Liver (tissue), 9 donors: ENCODE data around the gene INPP5B. TPM values are rescaled to one million over a fixed set of nuclear protein-coding genes. Genes with fewer than 3 reads are reported as not detected.

Experiments used
- DNase-seq: peaks from one replicate; pipeline ENCODE4 v3.0.0-alpha.2; 2017; ENCODE audit warnings: low spot score
- H3K27ac ChIP-seq, 2 donors: one replicate each; pipeline ENCODE4 v1.7.0; 2013; ENCODE audit warnings: inconsistent platforms in 2 of 2, low read length in 2 of 2, control low read depth in 1 of 2, low read depth in 1 of 2, mild to moderate bottlenecking in 1 of 2
- H3K27me3 ChIP-seq, 4 donors: one replicate each; pipeline versions ENCODE4 v1.6.1 to v1.7.0; 2013; ENCODE audit warnings: low read length in 3 of 4, inconsistent platforms in 1 of 4, mild to moderate bottlenecking in 1 of 4, moderate library complexity in 1 of 4; ENCODE audit not compliant: control insufficient read depth in 4 of 4, insufficient read depth in 4 of 4
- H3K36me3 ChIP-seq, 4 donors: one replicate each; pipeline versions ENCODE4 v1.6.1 to v1.7.0; 2013; ENCODE audit warnings: low read length in 3 of 4, mild to moderate bottlenecking in 3 of 4, low read depth in 1 of 4, moderate library complexity in 1 of 4; ENCODE audit not compliant: control insufficient read depth in 4 of 4, insufficient read depth in 3 of 4
- H3K4me1 ChIP-seq, 4 donors: one replicate each; pipeline versions ENCODE4 v1.6.1 to v1.7.0; 2013; ENCODE audit warnings: low read length in 3 of 4, mild to moderate bottlenecking in 3 of 4, moderate library complexity in 1 of 4; ENCODE audit not compliant: control insufficient read depth in 4 of 4, insufficient read depth in 4 of 4
- H3K4me3 ChIP-seq, 3 donors: one replicate each; pipeline versions ENCODE4 v1.6.1 to v1.7.0; 2013; ENCODE audit warnings: low read length in 3 of 3, control low read depth in 1 of 3, low read depth in 1 of 3, mild to moderate bottlenecking in 1 of 3
- H3K9ac ChIP-seq, 2 donors: one replicate each; pipeline ENCODE4 v1.7.0; 2013; ENCODE audit warnings: low read length in 2 of 2, mild to moderate bottlenecking in 2 of 2, moderate library complexity in 2 of 2, control low read depth in 1 of 2, low read depth in 1 of 2
- H3K9me3 ChIP-seq, 4 donors: one replicate each; pipeline versions ENCODE4 v1.6.1 to v1.7.0; 2013; ENCODE audit warnings: low read length in 3 of 4; ENCODE audit not compliant: control insufficient read depth in 4 of 4
- ATF3 ChIP-seq: IDR thresholded peaks from 2 replicates; pipeline ENCODE4 v1.6.1; 2016; ENCODE audit warnings: antibody characterized with exemption
- EGR1 ChIP-seq, 2 donors: IDR thresholded peaks; 2 replicates each; pipeline ENCODE4 v1.6.1; 2016 to 2018; ENCODE audit warnings: antibody characterized with exemption in 2 of 2, low read depth in 2 of 2
- FOXA1 ChIP-seq: IDR thresholded peaks from 2 replicates; pipeline ENCODE4 v1.6.1; 2016; ENCODE audit warnings: antibody characterized with exemption
- FOXA2 ChIP-seq: IDR thresholded peaks from 2 replicates; pipeline ENCODE4 v1.6.1; 2016; ENCODE audit warnings: antibody characterized with exemption
- GABPA ChIP-seq, 2 donors: IDR thresholded peaks in 1 of 2; conservative IDR thresholded peaks in 1 of 2; 2 replicates each; pipeline ENCODE4 v1.6.1; 2016; ENCODE audit warnings: antibody characterized with exemption in 2 of 2, mild to moderate bottlenecking in 1 of 2, moderate library complexity in 1 of 2
- HNF4A ChIP-seq, 2 donors: conservative IDR thresholded peaks; 2 replicates each; pipeline ENCODE4 v1.6.1; 2016; ENCODE audit warnings: antibody characterized with exemption in 2 of 2, mild to moderate bottlenecking in 2 of 2
- HNF4G ChIP-seq: IDR thresholded peaks from 2 replicates; pipeline ENCODE4 v1.6.1; 2016; ENCODE audit warnings: antibody characterized with exemption
- JUND ChIP-seq, 2 donors: IDR thresholded peaks; 2 replicates each; pipeline ENCODE4 v1.6.1; 2016; ENCODE audit warnings: antibody characterized with exemption in 2 of 2
- NR2F2 ChIP-seq: IDR thresholded peaks from 2 replicates; pipeline ENCODE4 v1.6.1; 2016; ENCODE audit warnings: antibody characterized with exemption
- RAD21 ChIP-seq, 2 donors: IDR thresholded peaks; 2 replicates each; pipeline ENCODE4 v1.6.1; 2016; ENCODE audit warnings: antibody characterized with exemption in 2 of 2, mild to moderate bottlenecking in 2 of 2
- REST ChIP-seq: IDR thresholded peaks from 2 replicates; pipeline ENCODE4 v1.6.1; 2016; ENCODE audit warnings: antibody characterized with exemption, mild to moderate bottlenecking
- RXRA ChIP-seq, 2 donors: IDR thresholded peaks; 2 replicates each; pipeline ENCODE4 v1.6.1; 2017 to 2018; ENCODE audit warnings: antibody characterized with exemption in 2 of 2, mild to moderate bottlenecking in 1 of 2
- SP1 ChIP-seq: IDR thresholded peaks from 2 replicates; pipeline ENCODE4 v1.6.1; 2018; ENCODE audit warnings: antibody characterized with exemption, mild to moderate bottlenecking
- YY1 ChIP-seq: IDR thresholded peaks from 2 replicates; pipeline ENCODE4 v1.6.1; 2016; ENCODE audit warnings: antibody characterized with exemption, mild to moderate bottlenecking
- ZBTB33 ChIP-seq: IDR thresholded peaks from 2 replicates; pipeline ENCODE4 v1.6.1; 2016; ENCODE audit warnings: antibody characterized with exemption
- WGBS: extraction: QIAGEN DNeasy Blood & Tissue Kit; methylation state at CpG from one replicate; pipeline ENCODE4 v1.1.7; 2013; 5-methylcytosine and 5-hydroxymethylcytosine counted together
- polyA plus RNA-seq, 2 donors: library from polyadenylated mRNA; stranded (reverse) in 1 of 2; unstranded in 1 of 2; fragments of 200-250 nt in 1 of 2; fragments of >200 nt in 1 of 2; fragmentation: Nextera tagmentation in 1 of 2; extraction: Ambion mirVana in 1 of 2; gene quantifications; one replicate each; pipeline versions ENCODE4 v1.2.1 to v1.2.3, GENCODE V29; 2013 to 2015
- total RNA-seq, 2 donors: library from RNA; depleted of rRNA; stranded (reverse); fragments of >200 nt; gene quantifications; one replicate each; pipeline ENCODE4 v1.2.3, GENCODE V29; 2014
- TF ChIP-seq, protein P1 (sequence below): fragments of 150-350 bp; IDR thresholded peaks from 2 replicates; pipeline ENCODE4 v1.5.1; 2017; ENCODE audit warnings: improper control_type of control experiment, low read depth, low read length; ENCODE audit not compliant: missing input control
- TF ChIP-seq, protein P2 (sequence below): IDR thresholded peaks from 2 replicates; pipeline ENCODE4 v1.6.1; 2016; ENCODE audit warnings: antibody characterized with exemption
- donor health status: healthy.
- donor health status: healthy.
- donor health status: healthy.
- donor health status: healthy.
- donor health status: healthy.

INPP5B gene
- total and polyA plus RNA-seq, 4 donors, result 5.0 to 30.9 (median 13.6) TPM

DNA sequence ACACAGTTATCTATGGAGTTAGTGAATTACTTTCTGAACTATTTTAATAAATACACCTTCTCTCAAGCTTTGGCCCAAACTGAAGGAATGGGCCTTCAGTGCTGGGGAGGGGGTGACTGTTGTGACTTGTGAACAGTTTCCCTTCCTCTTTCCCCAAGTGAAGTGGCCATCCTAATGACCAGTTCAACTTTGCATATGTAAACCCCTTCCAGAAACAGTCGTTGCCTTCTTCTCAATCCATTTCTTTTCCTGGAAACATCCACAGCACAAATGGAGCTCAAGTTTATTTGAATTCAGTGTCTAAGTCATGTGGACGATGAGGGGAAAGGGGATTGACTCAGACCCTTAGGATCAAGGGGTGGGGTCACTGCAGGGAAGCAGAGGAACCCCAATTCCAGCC lies 1.3 kb upstream of the INPP5B start (continued):
- TF ChIP-seq ZBTB33 (no peak), NR2F2 (no peak), SP1 (no peak)

DNA sequence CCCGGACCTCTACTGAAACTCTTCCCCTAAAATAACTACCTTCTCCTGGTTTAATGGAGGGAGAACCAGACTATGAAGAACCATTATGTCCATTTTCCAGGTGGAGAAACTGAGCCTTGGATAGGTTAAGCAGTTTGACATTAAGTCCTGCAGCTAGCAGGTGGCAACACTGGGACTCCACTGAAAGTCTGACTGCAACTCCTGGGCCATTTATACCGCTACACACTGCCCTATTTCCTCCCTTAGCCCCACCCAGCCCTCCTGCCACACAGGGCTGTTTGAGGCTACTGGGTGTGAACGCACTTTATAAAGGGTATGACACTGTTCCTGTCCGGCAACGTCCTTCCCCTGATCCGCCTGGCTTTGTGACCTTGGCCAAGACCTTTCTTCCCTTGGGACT lies 511 bp upstream of the INPP5B start:
- Histone ChIP-seq H3K36me3 (peaks cover 0 to 8% (median 5%) of the 10 kb centered on the region in 4 donors), H3K27ac (peak overlapping the region in 1 of 2 donors; percentile 99), H3K9ac (no peak overlapping the region), H3K4me1 (peaks cover 6 to 21% (median 15%) of the 10 kb centered on the region in 4 donors), H3K4me3 (no peak overlapping the region), H3K9me3 (no peaks in the 10 kb centered on the region), H3K27me3 (no peaks in the 10 kb centered on the region)
- 50% methylated on average over 6 of the region's 6 CpGs for WGBS
- DNase-seq, result no peak
- TF ChIP-seq GABPA (IDR thresholded peaks at IDR 0.05 in 1 of 2, conservative IDR thresholded peaks at IDR 0.05 in 1 of 2) (no peak), JUND (IDR thresholded peaks at IDR 0.05) (no peak)
- TF ChIP-seq, protein P1, sequence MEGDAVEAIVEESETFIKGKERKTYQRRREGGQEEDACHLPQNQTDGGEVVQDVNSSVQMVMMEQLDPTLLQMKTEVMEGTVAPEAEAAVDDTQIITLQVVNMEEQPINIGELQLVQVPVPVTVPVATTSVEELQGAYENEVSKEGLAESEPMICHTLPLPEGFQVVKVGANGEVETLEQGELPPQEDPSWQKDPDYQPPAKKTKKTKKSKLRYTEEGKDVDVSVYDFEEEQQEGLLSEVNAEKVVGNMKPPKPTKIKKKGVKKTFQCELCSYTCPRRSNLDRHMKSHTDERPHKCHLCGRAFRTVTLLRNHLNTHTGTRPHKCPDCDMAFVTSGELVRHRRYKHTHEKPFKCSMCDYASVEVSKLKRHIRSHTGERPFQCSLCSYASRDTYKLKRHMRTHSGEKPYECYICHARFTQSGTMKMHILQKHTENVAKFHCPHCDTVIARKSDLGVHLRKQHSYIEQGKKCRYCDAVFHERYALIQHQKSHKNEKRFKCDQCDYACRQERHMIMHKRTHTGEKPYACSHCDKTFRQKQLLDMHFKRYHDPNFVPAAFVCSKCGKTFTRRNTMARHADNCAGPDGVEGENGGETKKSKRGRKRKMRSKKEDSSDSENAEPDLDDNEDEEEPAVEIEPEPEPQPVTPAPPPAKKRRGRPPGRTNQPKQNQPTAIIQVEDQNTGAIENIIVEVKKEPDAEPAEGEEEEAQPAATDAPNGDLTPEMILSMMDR, result no peak

DNA sequence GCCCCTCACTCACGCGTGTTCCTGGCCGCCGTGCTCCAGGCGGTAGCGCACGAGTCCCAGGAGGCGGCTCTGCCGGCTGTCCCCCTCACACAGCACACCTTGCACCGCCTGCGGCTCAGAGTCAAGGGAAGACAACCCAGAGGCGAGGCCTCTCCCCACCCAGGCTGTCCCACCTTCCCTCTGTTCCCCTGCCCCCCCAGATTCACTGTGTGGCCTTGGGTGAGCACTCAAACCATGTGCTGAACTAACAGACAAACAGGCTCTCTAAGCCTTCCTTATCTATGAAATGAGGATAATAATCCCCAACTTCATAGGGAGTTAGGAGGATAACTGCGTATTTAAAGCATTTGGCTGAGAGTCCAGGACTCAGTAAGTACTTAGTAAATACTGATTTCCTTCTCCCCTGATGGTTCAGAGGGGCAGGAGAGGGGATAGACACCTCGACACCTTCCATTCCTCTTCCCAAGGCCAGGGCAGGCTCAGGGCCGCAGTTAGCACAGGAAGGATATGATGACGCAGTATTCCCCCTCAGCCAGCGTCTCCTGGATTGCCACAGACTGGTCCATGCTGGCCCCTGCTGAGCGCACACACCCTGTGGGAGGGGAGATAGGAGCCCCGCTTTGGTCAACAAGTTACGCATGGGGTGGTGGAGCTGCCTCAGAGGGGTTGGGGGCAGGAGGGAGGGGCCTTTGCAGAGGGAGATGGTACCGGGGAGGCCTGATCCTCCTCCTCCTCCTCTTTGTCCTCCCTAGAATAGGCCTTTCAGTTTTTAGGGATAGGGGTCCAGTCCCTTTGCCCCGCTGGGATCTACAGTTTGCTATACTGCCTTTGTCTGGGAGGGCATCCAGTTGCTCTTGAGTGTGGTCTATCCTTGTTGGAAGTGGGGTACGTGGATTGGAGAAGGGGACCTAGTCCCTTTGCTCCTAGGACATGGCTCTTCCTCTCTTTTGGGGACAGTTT lies 830 bp downstream of the INPP5B start:
- H3K4me1 ChIP-seq, result peaks cover 6 to 24% (median 19%) of the 10 kb centered on the region in 4 donors
- H3K27me3 ChIP-seq, result no peaks in the 10 kb centered on the region
- peaks cover 0 to 8% (median 5%) of the 10 kb centered on the region in 4 donors for H3K36me3 ChIP-seq
- peak; percentile 57 for DNase-seq
- 51% methylated on average over 23 of the region's 23 CpGs for WGBS
- peak overlapping the region; percentile 65 to 97 (median 94) for H3K4me3 ChIP-seq
- H3K27ac ChIP-seq, result peak overlapping the region; percentile 98 to 99
- H3K9ac ChIP-seq, result peak overlapping the region; percentile 97 to 99
- no peaks in the 10 kb centered on the region for H3K9me3 ChIP-seq
- no peak for TF ChIP-seq HNF4A (conservative IDR thresholded peaks at IDR 0.05)
- TF ChIP-seq ZBTB33, result no peak
- TF ChIP-seq, protein P2, sequence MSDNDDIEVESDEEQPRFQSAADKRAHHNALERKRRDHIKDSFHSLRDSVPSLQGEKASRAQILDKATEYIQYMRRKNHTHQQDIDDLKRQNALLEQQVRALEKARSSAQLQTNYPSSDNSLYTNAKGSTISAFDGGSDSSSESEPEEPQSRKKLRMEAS, result no peak
- no peak for TF ChIP-seq FOXA1
- no peak for TF ChIP-seq RAD21 (IDR thresholded peaks at IDR 0.05)
- no peak for TF ChIP-seq REST
- TF ChIP-seq YY1, result no peak
- TF ChIP-seq RXRA (IDR thresholded peaks at IDR 0.05), result peak in 1 of 2 donors; percentile 13
- TF ChIP-seq SP1, result peak; percentile 12
- no peak for TF ChIP-seq HNF4G
- TF ChIP-seq GABPA (IDR thresholded peaks at IDR 0.05 in 1 of 2, conservative IDR thresholded peaks at IDR 0.05 in 1 of 2), result no peak
- TF ChIP-seq ATF3, result no peak
- no peak for TF ChIP-seq FOXA2
- no peak for TF ChIP-seq EGR1 (IDR thresholded peaks at IDR 0.05; ENCODE audit: low read depth in 2 of 2)
